HG03039 (cell line): ENCODE measurements around the gene ANKRD44.
"Not testable (repeated sequence)": the region's sequence is repeated elsewhere in the genome, so short reads cannot be mapped to it uniquely, and the experiment has no call there.

Experiments
- ATAC-seq: cut with Tn5 transposase; IDR thresholded peaks from one replicate; pipeline ENCODE4 v1.9.1; 2021; ENCODE audit warnings: mild to moderate bottlenecking, moderate library complexity; ENCODE audit not compliant: unreplicated experiment

ANKRD44 gene

DNA sequence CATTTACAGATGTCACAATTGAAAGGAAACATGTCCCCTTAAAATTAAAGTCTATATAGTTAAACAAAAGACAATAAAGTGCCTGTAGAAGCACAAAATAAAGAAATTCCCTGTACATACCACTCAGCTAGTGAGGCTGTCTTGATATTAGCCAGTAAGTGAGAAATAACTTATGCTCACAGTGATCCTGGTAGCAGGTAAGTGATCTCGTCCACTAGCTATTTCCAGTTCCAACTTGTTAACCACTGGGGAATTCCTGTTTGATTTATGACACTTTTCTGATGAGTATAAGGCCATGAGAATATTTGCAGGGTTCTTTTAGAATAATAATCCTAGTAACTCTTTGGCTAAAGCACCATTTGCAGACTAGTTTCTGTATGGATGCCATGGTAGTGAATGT lies 256.1 kb downstream of the ANKRD44 start:
- no peak for ATAC-seq

DNA sequence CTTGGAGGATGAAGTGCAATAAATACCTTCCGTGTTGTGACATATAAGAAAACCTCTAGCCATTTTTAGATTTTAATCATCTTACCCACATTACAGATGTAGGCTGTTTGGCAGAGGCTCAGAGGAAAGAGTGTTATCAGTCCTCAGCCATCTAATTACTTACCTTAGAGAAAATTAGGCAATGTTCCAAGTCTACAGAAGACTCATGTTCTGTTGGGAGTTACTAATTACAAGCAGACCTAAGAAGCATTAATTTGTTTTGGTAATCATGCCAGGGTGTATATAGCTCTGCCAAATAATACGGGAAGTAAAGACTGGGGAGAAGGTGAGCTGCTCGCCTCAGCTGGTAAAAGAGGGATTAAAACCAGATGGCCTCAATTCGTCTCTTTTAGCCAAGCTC lies 258.2 kb downstream of the ANKRD44 start:
- no peak for ATAC-seq

DNA sequence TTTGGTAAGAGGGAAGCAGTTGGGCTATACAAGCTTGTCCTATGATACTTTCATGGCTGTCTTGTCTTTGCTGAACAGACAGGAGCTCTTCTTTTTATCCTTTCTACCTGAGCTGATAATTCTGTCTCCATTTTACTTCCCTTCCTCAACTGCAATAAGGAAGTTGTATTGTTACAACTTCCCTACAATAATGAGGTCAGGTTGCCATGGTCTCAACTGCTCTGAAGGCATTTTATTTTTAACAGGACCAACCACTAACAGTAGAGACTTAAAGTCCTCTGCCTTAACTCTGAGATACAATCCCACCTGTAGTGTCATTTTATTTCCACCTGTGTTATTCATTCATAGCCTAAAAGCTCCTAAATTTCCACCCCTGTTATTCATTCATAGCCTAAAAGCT lies 265.5 kb downstream of the ANKRD44 start:
- no peak for ATAC-seq

DNA sequence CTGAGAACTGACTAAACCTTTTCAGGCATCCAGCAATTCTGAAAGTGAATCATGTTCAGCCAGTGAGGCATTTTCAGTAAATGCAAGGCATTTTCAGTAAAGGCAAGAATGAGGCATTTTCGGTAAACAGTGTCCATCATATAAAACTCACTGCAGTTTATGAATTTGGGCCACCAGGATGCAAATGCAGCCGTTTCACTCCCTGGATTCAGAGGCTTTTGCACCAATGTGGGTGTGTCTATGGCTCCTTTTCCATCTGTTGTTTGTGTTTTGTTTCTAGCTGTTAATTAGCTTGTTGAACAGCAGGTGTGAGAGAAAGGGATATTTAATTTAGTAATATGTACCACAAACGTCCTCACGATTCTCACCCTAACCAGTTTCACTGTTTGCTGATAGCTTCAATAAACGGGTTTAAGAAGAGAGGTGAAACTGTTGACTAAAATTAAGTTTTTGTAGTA lies 267.8 kb downstream of the ANKRD44 start:
- no peak for ATAC-seq

DNA sequence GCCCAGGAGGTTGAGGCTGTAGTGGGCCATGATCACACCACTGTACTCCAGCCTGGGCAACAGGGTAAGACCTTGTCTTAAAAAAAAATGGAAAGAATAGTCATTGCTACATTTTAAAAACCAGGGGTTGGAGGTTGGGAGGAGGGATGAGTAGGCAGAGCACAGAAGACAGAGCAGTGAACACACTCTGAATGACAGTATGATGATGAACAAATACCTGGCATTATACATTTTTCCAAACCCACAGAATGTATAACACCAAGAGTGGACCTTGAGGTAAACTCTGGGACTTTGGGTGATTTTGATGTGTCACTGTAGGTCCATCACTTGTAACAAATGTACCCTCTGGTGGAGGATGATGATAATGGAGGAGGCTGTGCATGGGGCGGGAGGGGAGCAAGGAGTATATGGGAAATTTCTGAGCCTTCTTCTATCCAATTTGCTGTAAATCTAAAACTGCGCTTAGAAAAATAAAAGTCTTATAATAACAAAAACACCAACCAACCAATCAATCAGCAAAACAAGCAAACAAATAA lies 272.6 kb downstream of the ANKRD44 start:
- no peak for ATAC-seq

DNA sequence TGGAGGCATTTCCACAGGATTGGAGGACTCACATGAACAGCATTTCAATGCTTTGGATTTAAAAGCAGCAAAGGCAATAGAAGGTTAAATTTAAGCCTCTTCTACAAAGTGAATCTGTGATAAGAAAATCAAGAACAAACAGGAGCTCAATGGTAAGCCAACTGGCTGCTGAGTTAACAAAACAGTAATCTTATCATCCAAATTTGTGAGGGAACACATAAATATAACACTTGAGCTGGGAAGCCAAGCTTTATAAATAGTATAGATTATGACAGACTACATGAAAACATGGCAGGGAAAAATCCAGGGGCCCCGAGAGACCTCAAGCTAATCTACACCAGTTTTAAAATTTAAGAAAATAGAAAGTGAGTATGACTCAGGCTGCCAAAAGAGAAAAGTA lies 275.6 kb downstream of the ANKRD44 start:
- ATAC-seq, result no peak

DNA sequence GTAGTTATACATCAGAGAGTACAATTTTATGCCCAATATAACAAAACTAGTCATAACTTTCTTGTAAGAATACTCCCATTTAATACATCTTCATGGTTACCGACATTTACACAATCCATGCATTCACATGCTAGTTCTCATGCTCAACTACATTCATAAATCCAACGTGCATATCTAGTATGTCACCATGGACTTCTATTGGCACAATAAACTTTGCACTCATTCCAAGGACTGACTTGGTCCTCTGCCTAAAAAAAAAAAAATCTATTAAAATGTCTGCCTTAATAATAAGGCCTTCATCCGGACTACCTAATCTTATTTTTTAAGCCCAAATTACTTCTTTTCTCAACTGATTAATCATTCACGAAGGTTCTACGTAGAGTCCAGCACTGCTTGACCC lies 276.3 kb downstream of the ANKRD44 start:
- no peak for ATAC-seq

DNA sequence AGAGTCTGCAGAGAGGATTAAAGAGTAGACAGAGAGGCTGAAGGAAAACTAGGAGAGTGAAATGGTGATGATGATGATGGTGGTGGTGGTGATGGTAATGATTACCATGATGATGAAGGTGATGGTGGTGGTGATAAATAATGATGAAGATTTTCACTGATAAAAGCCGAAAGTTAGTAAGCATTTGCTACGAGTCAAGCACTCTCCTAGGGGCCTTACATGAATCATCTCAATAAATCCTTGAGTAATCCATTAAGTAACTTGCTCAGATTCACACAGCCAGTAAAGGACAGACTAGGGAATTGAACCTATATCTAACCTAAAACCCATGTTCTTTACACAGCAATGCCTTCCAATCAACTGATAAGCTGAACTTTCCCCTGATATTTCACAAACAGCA lies 277.4 kb downstream of the ANKRD44 start:
- ATAC-seq, result no peak

DNA sequence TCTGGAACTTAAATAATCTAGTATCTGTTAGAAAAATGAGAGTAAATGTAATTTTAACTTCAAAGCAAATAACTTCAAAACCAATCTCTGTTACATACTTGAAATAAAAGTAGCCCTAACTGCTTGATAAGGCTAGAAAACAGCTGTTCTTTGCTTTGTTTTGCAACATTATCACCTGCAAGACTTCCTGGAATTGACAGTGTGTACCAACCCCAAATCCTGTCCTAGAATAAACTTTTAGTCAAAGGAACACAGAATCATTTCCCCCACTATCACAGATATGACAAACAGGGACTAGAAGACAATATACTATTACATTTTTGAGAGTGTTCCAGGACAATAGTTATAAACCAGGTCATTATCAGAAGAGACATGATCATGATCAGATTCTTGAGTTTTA lies 278.8 kb downstream of the ANKRD44 start:
- ATAC-seq, result no peak

DNA sequence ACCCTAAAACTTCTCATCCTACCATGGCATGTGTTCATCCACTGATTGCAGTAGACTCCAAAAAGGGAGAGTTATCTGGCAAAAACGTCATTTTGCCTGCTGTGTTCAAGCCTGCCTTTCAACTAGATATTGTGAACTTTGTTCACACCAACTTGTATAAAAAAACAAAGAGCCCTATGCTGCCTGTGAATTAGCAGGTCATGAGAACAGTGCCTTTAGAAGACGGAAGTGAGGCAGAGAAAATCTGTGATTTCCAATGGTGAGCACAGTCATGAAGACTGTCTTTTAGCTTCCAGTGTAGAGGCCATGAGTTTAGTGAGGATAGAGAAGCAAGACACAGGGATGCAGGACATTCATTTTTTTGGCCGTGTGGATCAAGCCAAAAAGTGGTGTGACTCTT lies 280.5 kb downstream of the ANKRD44 start:
- ATAC-seq, result no peak

DNA sequence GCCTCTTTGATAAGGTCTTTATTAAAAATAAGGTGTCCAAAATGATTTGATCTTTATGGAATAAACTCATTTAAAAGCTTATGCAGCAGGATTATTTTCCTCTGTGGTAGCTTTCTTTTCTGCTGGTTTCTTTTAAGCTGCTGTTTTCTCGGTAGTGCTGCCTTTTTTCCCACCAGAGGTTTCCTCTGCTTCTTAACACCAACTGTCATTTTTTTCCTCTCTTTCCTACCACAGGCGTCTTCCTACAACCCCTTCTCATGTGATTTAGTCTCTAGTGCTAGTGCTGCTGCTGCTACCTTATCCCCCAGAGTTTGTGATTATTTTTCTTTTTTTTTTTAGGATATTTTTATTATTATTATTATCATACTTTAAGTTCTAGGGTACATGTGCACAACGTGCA lies 281.9 kb downstream of the ANKRD44 start:
- no peak for ATAC-seq

DNA sequence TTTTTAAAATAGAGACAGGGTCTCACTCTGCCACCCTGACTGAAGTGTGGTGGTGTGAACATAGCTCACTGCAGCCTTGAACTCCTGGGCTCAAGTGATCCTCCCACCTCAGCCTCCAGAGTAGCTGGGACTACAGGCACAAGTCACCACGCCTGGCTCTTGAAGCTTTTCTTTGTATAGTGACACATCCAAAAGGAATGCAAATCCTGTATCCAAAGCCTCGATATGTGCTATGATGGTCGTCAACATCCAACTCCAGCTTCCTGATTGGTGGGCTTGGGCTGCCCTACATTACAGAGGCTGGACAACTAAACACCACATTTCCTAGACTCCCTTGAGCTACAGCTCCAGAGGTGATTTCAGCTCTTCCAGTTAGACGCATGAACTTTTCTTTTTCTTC lies 282.4 kb downstream of the ANKRD44 start:
- no peak for ATAC-seq

DNA sequence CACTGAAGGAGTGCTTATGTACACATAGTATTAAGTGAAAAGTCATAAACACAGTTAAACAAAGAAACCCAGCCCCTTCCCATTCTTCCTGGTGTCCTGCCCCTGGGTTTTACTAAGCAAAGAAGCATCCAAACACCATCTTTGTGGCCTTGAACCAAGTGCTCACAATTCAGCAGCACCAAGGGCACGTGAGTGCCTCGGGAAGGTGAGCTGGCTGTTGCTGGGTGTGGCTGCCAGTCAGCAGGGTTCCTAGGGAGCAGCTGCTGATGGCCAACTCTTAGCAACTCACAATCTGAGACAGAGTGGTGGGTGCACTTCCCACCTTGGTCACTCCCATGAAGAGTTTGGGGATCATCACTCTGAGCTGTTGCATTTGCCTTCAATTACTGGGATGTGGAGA lies 286.4 kb downstream of the ANKRD44 start:
- no peak for ATAC-seq

DNA sequence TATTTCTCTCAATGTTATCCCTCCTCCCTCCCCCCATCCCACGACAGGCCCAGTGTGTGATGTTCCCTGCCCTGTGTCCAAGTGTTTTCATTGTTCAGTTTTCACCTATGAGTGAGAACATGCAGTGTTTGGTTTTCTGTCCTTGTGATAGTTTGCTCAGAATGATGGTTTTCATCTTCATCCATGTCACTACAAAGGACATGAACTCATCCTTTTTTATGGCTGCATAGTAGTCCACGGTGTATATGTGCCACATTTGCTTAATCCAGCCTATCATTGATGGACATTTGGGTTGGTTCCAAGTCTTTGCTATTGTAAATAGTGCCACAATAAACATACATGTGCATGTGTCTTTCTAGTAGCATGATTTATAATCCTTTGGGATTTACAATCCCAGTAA lies 289.7 kb downstream of the ANKRD44 start:
- not testable (repeated sequence) for ATAC-seq

DNA sequence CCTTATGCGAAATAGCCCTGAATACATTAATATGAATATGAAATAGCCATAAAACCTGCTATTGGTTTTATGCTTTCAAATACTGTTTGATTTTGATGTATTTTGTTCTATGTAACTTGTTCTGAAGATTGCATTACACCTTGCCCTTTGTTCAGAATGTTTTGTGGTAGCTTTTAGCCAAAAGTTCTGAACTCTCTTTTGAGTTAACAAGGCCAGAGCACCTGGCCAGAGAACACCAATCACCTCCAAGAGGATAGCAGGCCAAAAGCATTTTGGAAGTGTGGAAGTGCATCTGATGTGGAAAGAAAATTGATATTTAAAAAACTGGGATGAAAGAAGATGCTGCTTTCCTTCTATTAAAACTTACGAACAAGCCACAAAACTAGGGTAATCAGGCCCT lies 297.5 kb downstream of the ANKRD44 start:
- no peak for ATAC-seq

DNA sequence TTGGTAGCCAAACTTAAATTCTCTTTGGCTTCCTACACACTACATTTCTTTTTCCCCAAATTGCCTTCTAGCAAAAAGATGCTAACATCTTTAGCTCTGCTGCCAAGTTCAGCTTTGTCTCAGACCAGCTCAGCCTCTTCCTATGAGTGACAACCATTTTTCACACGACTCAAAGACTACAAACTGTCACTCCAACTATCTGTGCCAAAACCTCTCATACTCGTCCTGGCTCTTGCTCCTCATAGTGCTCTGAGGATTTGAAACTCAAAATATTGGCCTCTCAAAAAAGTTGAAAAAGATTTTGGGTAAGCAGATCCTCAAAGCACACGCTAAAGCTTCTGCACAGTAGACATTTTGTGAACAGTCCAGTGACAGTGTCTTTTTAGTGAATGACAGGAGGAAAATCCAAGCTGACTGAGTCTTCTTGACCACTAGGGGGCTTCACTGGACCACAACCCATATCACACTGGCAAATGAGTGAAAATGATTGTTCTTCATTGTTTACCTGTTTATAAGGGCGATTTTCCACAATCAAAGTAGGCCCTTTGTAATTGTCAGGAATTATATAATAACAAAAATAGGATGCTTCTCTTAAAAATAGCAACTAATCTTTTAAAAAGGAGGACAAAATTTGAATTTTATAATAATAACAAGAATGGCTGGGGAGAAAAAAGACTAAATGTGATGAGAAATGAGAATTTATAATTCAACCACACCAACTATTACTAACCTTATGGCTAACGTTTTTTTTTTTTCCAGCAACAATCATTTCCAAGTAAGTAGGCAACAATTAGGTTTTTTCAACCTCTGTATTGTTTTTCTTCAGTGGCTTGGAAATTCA lies 298.6 kb downstream of the ANKRD44 start:
- ATAC-seq, result no peak

DNA sequence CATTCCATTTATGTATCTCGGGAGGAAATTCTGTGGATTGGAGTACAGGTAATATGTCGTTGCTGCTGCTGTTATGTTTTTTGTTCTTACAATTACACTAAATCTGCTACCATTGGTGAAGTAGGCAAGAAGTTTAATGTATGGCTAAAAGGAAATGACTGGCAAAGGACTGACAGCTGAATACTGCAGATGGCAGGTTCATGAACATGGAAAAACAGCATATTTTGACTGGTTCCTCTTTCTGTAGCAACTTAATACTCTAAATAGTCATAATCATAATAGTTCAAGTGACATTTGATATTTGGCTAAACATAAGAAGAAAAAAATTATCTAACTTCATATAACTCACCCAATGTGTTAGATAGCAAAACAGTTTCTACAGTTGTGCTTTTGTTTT lies 299.6 kb downstream of the ANKRD44 start:
- ATAC-seq, result no peak

DNA sequence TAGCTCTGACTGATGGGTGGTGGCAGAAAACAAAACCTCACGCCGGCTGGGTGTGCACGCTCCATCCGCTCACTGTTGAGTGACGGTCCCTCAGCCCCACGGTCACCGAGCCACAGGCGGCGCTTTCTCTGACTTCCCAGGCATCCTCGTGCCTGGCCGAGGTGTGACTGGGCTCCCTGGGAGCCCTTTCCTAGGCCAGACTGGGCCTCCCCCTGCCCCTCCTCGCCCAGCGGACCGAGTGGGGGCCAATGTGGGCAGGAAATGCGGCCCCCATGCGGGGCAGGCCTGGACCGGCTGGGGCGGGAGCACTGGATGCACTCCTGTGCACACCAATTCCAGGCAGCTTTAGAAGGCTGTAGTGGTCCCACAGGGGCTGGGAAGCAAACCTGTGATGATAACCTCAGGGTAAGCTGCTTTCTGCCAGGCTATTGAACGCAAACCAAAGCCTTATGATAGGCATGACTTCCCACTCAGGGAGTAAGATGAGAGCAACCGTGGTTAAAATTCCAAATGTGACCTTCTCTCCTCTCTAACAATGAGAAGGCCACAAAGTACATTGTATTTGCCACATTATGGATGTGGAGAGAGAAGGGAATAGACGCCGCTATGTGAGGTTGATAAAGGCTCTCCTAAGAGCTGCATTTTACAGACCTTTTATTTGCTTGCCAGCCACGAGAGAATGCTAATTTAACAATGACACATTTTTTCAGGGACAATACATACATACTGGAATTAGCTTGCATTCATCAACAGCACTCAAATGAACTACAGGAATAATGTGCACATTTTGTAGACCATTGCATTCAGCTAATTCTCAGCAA lies 300.2 kb downstream of the ANKRD44 start:
- ATAC-seq, result no peak

DNA sequence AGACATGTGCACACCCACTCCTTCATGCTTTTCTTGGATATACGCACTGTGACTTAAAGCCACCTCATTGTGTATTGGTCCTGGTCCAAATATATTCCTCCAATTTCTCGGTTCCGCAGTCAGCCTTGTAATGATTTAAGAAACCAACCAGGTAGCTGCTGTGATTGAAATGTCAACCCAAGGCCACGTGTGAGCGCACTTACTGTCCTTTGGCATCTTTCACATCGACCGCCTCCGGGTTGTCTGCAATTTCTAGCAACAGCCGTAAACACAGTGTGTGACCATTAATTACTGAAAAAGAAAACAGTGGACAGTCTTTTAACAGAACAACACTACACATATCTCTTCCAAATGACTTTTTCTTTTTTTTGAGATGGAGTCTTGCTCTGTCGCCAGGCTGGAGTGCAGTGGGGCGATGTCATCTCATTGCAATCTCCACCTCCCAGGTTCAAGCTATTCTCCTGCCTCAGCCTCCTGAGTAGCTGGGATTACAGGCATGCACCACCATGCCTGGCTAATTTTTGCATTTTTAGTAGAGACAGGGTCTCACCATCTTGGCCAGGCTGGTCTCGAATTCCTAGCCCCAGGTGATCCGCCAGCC lies 301.7 kb downstream of the ANKRD44 start:
- not testable (repeated sequence) for ATAC-seq

DNA sequence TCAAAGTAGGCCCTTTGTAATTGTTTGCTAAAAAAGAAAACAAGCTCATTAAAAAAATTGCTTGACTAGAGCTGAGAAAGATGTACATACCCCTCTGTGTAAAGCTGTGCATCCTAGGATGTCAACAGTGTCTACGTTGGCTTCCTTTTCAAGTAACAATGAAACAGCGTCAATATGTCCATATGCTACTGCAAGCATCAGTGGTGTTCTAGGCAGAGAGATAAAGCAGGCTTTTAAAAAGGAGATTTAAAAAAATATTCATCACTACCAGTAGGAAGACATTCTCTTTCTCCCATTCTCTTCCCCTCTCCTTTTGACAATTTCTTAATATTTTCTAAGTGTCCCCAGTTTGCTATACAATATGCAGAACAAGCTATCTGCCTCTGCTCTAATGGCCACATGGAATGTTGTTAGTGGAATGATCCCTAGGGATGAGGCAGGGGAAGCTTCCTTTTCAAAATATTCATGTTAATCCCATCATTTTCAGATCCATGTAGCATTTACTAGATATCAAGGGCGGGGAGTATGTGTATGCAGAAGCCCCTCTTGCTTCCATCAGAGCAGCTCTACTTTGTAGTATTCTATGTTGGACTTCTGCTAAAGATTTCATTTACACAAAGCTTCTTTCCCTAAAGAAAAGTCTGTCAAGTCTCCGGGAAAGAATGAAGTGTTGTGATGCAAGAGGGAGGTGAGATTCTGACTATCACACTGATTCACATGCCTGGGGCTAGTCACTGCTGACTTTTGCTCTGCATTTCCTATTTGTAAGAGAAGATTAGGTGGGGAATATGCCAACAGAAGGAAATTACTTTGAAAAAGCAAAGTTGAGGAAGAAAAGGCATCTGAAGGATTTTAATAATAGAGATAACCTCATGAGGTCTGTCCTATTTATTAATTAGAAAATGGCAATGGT lies 302.6 kb downstream of the ANKRD44 start:
- no peak for ATAC-seq
